GM19397 (cell line): ENCODE results near the gene COL4A5.

Experiments used
- ATAC-seq: cut with Tn5 transposase; IDR thresholded peaks from one replicate; pipeline ENCODE4 v1.9.1; 2021; ENCODE audit warnings: mild to moderate bottlenecking, moderate library complexity; ENCODE audit not compliant: unreplicated experiment

The COL4A5 gene

DNA sequence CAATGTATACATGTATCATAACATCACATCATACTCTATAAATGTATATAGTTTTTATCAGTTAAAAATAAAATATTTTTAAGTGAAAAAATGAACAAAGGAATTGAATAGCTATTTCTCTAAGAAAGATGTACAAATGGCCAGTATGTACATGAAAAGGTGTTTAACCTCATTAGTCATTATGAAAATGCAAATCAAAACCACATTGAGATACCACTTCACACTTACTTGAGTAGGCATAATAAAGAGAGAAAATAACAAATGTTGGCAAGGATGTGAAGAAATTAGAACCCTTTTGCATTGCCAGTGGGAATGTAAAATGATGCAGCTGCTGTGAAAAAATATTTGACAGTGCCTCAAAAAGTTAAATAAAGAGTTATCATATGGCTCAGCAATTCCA is 201.2 kb downstream of the COL4A5 start:
- ATAC-seq = no peak

DNA sequence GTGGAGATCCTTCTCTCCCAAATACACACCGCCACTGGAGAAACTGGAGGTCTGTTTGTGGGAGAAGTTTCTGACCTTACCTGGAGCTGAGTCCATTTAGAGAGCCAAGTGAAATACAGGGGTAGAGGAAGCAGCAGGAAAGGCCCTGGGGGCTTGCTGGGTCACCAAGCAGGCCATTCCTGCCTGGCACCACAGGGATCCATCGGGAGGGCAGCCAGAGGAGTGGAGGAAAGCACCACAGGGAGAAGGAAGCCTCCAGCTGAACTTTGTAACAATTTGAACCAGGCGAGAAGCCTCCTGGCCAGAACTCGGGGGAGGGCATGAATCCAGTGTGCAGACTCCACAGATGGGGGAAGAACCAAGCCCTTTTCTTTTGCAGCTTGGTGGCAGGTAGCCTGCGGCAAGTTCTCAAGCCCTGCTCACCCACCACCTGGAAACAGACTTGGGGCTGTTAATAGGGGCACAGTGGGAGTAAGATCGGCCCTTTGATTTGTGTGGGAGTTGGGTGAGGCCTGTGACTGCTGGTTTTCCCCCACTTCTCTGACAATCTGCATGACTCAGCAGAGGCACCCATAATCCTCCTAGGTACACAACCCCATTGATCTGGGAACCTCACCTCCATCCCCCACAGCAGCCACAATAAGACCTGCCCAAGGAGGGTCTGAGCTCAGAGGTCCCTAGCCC is 202.1 kb downstream of the COL4A5 start:
- no peak for ATAC-seq

DNA sequence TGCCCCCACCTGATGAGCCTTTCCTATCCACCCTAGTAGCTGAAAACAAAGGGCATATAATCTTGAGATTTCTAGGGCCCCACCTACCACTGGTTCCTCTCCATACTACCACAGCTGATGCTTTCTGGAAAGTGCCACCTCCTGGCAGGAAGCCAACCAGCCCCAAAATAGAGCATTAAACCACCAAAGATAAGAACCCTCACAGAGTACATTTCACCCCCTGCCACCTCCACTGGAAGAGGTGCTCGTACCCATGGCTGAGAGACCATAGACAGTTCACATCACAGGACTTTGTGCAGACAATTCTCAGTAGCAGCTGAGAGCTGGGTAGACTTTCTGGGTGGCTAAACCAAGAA is 202.6 kb downstream of the COL4A5 start:
- ATAC-seq = no peak

DNA sequence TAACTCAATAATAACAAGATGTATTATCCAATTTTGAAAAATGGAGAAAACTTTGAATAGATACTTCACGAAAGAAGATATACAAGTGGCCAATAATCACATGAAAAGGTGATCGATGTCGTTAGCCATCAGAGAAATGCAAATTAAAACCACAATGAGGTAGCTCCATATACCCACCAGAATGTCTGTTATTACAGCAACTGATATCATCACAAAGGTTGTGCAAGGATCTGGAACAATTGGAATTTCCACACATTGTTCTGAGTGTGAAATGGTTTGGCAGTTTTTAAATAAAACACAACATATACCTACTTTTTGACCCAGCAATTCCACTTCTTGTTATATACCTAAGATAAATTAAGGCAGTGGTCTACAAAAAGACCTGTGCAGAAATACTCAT is 225.1 kb downstream of the COL4A5 start:
- ATAC-seq = no peak

DNA sequence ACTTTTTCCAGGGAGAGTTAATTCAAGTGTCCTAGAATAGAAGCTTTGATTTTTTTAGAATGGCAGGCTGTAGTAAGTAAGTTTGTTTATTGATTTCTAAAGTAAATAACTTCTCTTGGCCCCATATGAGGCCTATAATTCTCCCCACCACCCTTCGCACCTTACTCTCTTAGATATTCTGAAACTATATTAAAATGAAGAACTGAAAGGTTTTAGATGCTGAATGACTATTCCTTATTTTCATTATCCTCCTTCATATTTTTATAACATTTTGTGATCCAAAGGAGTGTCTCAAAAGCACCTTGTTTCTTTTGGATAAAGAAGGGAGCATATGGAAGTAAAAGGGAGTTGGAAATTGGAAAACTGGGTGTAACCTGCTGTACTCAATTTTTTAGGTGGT is 226.5 kb downstream of the COL4A5 start:
- ATAC-seq = no peak

DNA sequence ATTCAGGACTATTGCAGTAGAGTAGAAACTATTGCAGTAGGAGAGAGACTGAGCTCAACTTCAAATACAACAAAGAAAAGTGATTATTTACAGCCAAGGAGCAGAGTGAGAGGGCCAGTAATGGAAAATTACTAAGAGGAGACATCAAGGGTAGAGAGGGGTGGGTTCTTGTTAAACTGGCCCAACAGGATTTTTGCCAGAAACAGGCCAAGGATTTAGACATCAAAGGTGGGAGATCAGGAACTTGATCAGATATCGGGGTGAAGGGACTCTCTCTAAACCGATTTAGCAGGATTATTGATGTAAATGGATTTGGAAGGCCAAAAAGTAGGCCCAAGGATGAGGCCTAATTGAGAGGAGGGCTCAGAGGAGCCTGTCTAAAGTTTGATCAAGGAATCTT is 231.9 kb downstream of the COL4A5 start:
- no peak for ATAC-seq

DNA sequence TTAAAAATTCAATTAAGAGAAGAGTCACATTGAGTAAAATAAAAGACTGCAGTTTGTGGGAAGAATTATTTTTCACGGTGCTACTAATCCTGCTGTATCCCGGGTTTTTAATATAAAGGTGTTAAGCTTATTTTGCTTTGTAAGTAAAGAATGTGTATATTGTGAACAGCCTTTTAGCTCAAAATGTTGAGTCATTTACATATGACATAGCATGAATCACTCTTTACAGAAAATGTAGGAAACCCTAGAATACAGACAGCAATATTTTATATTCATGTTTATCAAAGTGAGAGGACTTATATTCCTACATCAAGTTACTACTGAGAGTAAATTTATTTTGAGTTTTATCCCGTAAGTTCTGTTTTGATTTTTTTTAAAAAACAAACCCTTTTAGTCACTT is 257.1 kb downstream of the COL4A5 start:
- no peak for ATAC-seq

DNA sequence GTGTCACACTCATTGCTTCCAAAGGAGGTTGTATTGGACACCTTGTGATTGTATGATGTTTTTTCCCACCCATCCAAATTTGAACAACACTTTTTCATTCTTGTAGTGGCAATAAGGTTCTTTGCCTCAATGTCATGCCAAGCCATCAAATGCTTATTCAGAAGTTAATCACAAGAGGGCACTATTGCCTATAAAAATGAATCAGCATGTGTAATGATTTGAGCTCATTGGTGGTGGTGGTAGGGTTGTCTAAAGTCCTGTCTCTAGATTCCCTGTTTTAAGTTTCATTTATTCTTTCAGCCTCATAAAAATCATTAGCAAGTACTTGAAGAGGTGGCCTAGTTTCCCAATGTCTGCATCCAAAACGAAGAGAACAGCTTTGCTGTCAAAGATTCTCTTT is 259.7 kb downstream of the COL4A5 start:
- no peak for ATAC-seq

DNA sequence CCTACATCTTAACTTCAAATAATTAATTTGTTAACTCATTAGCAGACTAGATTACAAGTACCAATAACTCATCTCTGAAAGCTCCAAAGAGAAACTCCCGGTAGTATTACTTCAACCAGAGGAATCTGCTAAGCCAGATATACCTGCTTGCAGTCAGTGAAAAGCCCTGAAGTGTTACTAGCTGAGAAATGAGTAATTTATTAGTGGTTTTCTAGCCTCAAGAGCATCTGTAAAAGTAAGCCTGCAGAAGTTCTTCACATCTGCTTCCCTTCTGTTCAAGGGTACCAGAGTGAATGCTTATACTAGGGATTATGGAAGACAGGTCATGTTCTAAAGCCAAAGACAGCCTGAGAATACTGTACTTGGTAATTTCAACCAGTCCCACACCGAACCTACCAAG is 262.0 kb downstream of the COL4A5 start:
- no peak for ATAC-seq

DNA sequence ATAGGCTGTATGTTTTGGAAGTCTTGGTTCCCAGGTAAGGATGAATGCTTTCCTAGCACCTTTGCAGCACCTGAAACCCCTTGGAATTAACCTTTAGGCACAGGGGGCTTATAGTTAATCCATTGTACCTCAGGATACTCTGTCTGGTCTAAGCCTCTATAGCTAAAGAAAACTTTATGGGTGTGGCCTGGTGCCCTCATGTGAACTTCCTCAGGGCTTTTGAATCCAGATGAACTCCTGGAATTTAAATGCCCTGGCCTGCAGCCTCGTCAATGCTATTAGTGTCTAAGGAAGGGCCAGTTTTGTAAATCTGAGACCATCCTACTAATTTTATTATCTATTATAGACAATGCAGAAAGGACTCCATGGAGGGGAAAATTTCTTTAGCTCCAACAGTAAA is 262.9 kb downstream of the COL4A5 start:
- no peak for ATAC-seq

DNA sequence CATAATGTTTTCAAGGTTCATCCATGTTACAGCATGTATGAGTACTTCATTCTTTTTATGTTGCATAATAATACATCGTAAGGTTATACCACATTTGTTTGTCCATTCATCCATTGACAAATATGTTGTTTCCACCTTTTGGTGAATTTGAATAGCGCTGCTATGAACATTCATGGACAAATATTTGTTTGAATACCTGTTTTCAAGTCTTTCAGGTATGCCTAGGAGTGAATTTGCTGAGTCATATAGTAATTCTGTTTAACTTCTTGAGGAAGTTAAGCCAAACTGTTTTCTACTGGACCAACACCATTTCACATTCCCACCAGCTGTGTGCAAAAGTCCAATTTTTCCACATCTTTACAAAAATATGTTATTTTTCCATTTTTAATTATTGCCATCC is 265.2 kb downstream of the COL4A5 start:
- ATAC-seq = no peak

DNA sequence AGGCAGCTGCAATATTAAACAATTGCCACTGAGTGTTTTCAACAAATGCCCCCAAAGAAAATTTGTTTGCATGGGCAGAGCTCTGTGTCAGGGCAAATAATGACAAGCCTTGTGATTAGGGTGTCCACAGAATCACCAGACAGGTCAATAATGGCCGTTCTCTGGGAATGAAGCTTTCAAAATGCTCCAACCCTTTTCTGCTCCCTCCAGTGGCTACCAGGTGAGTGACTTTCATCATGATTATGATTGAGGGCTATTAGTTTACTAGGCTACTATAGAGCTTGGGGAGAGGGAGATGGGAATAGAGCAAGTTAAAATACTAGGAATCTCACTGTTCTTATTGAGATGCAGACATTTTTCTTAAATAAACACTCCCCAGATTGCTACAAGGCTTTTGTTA is 273.2 kb downstream of the COL4A5 start:
- no peak for ATAC-seq

DNA sequence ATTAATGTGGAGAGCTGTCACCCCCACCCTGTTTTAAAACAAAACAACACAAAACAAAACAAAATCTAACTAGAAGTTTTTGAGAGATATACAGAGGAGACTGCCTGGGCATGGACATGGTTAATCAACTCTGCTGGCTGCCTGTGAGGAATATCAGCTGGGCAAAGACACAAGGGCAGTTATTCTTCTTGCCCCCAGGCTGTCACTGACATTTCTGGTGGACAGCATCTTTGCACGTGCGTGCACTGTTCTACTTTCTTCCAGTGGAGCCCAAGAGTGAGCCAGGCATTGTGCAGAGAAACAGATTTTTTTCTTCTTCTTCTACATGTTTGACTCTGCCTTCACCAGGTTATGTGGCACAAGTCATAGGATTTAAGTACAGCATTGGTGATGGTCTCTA is 282.9 kb downstream of the COL4A5 start:
- no peak for ATAC-seq

DNA sequence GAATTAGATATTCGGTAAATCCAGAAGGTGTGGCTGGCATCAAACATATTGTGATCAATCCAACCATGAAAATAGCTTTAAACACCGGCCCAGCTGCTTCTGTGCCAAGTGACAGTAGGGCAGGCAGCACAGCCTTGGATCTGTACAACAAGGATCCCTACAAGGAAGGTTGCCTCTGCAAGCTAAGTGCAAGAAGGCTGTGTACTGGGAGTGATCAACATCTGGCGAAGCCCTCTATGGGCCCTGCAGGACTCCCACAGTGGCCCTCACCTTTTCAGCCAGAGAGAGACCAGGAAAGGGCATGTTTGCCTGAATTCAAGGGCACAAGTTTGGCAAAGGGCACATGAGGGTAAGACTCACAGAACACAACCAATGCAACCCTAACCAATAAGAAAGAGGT is 287.1 kb downstream of the COL4A5 start:
- ATAC-seq = no peak

DNA sequence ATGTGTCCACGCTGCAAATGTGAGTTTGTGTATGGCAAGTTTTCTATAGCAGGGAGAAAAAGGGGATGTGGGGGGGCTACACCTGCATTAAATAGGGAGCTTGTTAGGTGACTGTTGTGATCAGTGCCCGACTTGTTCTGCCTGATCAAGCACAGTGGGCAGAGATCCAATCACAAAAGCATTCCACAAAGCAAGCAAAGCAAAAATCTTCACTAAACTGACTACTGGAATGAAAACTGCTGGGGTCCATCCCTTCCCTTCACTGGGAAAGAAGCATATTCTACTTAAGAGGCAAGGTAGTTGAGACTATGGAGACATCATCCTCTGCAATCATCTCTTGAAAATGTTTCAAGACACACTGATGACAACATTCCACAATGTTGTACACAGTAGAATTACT is 291.5 kb downstream of the COL4A5 start:
- no peak for ATAC-seq

DNA sequence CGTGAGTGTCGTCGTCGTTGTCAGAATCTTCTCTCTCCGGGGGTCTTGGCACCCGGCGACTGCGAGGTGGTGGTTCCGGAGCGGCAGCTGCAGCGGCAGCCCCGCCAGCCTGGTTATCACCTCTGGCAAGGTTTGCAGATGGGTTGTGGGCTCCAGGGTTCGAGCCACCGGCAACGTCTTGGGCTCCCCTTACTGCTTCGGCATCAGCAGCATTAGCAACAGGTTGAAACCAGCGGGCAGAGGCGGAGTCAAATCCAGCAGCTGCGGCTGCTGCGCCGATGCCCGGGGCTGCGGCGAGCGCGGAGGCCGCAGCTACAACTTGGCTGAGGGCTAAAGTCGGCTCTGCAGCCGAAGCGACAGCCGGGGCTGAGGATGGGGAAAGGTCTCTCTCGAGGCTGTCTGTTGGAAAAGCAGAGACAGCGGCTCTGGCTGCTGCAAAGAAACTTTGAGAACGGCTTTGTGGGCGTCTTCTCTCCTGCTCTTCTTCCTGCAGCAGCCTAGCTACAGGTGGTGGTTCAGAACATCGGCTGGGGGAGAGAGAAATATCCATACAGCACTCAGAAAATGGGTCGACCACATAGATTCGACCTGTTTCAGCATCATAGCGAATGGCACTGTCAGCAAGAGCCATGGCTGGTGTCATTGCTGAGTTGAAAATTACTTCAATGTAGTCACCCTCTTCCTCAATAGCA is 293.1 kb downstream of the COL4A5 start:
- no peak for ATAC-seq

DNA sequence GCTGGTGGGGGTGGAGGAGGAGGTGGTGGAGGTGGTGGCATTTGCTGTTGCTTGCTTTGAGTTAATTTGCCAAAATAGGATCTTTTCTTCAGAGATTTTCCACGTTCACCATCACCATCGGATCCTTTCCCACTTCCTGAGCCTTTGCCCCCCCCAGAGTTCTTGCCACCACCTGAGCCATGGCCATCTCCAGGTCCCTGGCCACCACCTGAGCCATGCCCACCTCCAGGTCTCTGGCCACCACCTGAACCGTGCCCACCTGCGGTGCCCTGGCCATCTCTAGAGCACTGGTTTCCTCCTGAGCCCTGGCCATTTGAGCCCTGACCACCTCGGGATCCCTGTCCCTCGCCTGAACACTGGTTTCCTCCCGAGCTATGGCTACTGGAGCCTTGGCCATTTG is 294.8 kb downstream of the COL4A5 start:
- no peak for ATAC-seq

DNA sequence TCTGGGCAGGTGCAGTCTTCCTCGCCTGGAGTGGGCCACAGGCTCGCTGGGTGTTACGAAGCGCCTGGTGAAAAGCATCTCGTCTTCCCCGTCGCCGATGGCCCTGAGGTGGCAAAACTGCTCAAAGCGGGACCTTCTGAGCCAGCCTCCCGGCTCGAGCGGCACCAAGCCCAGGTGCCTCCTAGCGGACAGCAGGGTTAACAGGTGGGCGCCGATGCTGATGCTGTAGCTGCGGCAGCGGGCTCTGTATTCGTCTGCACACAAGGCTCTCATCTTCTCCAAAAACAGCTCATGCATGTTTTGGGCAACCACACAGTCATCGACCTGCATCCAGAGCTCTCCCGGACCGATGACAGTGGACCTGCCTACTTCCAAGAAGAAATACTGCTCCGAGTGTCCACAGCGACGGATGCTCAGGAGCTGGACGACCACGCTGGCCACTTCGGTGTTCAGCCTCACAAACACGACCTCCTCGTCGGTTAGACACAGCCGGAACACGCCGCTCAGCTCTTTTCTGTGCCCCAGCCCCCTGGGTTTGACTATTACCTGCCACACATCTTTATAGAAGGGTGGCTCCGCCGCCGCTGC is 295.5 kb downstream of the COL4A5 start:
- ATAC-seq = no peak

DNA sequence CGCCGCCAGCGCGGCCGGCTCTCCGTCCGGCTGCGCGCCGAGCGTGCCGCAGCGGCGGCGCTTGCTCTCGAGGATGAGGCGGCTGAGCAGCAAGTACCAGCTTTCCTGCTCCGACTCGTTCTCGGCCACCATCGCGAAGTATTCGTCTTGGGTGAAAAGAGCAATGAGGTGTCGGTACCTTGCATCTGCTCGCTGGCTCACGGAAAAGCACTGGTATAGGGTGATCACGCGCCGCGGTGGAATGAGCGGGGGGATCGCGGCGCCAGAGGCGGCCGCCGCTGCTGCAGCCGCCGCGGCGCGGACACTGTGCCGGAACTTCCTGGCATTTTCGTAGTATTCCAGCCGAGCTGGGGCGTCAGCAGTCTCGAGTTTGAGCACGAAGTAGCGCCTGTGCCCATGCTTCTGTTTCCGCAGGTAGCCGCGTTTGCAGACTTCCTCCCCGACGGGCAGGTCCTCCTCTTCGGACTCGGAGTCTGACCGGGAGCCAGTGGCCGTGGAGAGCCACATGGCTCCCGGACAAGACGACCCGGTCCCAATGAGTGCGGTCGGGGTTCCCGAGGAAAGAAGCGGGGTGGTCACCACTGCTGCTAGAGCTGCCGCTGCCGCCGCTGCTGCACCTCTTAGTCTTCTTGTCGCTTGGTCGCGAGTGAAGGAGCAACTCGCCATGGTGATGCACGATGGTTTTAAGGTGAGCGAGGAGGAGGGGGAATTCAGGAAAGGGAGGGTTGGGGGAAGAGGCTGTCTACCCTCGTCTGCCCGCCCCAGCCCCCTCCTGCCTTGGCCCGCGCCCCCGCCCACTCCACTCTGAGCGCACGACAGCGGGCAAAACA is 296.3 kb downstream of the COL4A5 start:
- no peak for ATAC-seq

DNA sequence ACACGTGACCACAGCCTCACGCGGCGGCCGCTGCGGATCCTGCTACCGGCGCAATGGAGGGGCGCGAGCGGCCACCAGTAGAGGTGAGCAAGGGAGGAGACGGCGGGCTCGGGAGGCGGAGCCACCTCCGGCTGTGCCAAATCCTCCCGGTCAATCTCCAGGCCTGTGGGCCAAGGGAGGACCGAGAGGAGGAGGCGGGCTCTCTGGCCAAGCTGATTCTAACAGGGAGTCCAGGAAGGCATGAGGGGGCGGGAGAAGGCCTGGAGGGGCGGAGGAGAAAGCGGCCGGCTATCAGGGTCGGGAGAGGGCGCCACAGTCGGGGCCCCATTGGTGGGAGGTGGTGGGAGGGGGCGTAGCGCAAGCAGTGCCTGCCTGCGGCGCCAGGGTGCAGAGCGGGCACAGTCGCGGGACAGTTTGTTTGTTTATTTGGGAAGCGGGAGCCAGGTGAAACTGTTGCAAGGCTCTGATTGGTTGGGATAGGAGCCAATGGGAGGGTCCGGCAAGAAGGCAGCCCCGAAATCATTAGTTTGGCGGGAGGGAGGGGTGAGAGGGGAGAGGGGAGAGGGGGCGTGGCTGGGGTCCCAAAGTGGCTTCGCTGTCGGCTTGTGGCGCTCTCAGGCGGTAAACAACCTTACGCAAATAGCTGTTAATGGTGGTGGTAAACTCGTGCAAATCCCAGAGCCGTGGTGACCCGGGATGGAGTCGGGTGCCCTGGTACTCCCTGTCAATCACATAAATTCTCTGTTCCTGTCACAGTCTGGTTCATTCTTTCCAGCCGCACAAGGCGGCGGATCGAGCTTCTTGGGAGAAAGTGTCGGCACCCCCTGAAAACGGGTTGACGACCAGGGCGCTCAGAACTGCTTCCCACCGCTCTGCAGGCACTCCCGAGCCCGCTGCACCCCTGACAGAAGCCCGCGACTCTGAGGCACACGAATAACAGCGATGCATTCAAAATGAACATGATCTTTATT is 297.2 kb downstream of the COL4A5 start, which contains the start of gene IRS4:
TSS of gene IRS4 (minus strand) at position 55 of the 971 bp plus-strand sequence.
- ATAC-seq = no peak
